Heart left ventricle (tissue), 16 donors: ENCODE data around the gene NCLN. TPM values are rescaled to one million over a fixed set of nuclear protein-coding genes. Genes with fewer than 3 reads are reported as not detected.

Experiments
- ATAC-seq, 4 donors: fragments of 200-7000 bp; cut with Tn5 transposase; one replicate each; pipeline ENCODE4 v1.9.1; 2020 to 2022; ENCODE audit warnings: moderate library complexity in 4 of 4, mild to moderate bottlenecking in 3 of 4, moderate number of reproducible peaks in 1 of 4
- DNase-seq, 5 donors: peaks; one replicate each; pipeline ENCODE4 v3.0.0-alpha.2; 2020
- H3K27ac ChIP-seq, 12 donors: fragments of 200-600 bp; sonication (generic) in 4 of 12; one replicate each; pipeline versions ENCODE4 v1.5.0 to v1.8.0; 2016 to 2022; ENCODE audit warnings: mild to moderate bottlenecking in 2 of 12
- H3K27me3 ChIP-seq, 9 donors: fragments of 200-600 bp; sonication (generic) in 2 of 9; one replicate each; pipeline versions ENCODE4 v1.5.1 to v1.8.0; 2016 to 2022; ENCODE audit warnings: mild to moderate bottlenecking in 3 of 9
- H3K36me3 ChIP-seq, 9 donors: fragments of 200-600 bp; sonication (generic) in 2 of 9; one replicate each; pipeline versions ENCODE4 v1.5.0 to v1.8.0; 2018 to 2022; ENCODE audit warnings: mild to moderate bottlenecking in 2 of 9
- H3K4me1 ChIP-seq, 12 donors: fragments of 200-600 bp; sonication (generic) in 4 of 12; one replicate each; pipeline versions ENCODE4 v1.5.0 to v1.8.0; 2016 to 2022; ENCODE audit warnings: mild to moderate bottlenecking in 3 of 12
- H3K4me3 ChIP-seq, 12 donors: fragments of 200-600 bp; sonication (generic) in 4 of 12; one replicate each; pipeline versions ENCODE4 v1.5.0 to v1.8.0; 2017 to 2022; ENCODE audit warnings: mild to moderate bottlenecking in 9 of 12, moderate library complexity in 4 of 12
- H3K9me3 ChIP-seq, 12 donors: fragments of 200-600 bp; sonication (generic) in 4 of 12; one replicate each; pipeline versions ENCODE4 v1.5.0 to v1.8.0; 2016 to 2022; ENCODE audit warnings: mild to moderate bottlenecking in 1 of 12
- CTCF ChIP-seq, 12 donors: fragments of 200-600 bp; sonication (generic) in 4 of 12; IDR thresholded peaks; one replicate each; pipeline versions ENCODE4 v1.5.0 to v1.8.0; 2018 to 2022; ENCODE audit warnings: antibody characterized with exemption in 12 of 12, mild to moderate bottlenecking in 5 of 12
- POLR2A ChIP-seq, 2 donors: fragments of 450-650 bp; IDR thresholded peaks; one replicate each; pipeline ENCODE4 v1.6.1; 2017; ENCODE audit warnings: antibody characterized with exemption in 2 of 2, mild to moderate bottlenecking in 2 of 2, moderate library complexity in 2 of 2
- WGBS, 4 donors: extraction: QIAGEN DNeasy Blood & Tissue Kit in 2 of 4; methylation state at CpG; one replicate each; pipeline versions ENCODE4 v1.1.5 to v1.1.7; 2013 to 2018; 5-methylcytosine and 5-hydroxymethylcytosine counted together
- intact Hi-C, 10 donors: fragments of 100-400 bp; cut with DNase I; formaldehyde crosslinking; loops; one replicate each; pipeline versions ENCODE4 v1.11.1 to v1.14.2; 2022
- polyA plus RNA-seq, 2 donors: library from polyadenylated mRNA; stranded (reverse); fragments of 200-250 nt; gene quantifications; one replicate each; pipeline ENCODE4 v1.2.3, GENCODE V29; 2013
- total RNA-seq, 9 donors: library from RNA; depleted of rRNA in 2 of 9; stranded (reverse); fragments of >200 nt in 2 of 9; fragmentation: NEBNext Ultra II Directional in 3 of 9; extraction: Animal tissue kit (Norgen Biotek cat#: 25700) in 3 of 9; gene quantifications; one replicate each; pipeline versions ENCODE4 v1.1.0 to v1.2.4, GENCODE V29; 2016 to 2023
- donor health status: ischemic (EF 13 %, LVEDD 7.1; RV severe dilation, severe dysfunction).
- donor health status: healthy with polysubstance abuse.
- donor health status: DM: no; HTN: yes; CAD: no.
- donor health status: DM: no; HTN: no; CAD: no.
- donor health status: ischemic (EF 25% LVEDD 6.9; RV normal size, moderate dysfunction).
- donor health status: ischemic (EF 25% LVEDD 5.7; RV mildly dilated, moderate dysfunction).
- donor health status: healthy.
- donor health status: DM: yes; HTN: yes; CAD: no.
- donor health status: ischemic (EF 35%, LVEDD 5.7; RV mildly dilated, moderate dysfunction).
- donor health status: nonischemic (EF 11% LVEDD 7.7; RV severe dilation, severe dysfunction).
- donor health status: DM: yes; HTN: yes; CAD: no.
- donor health status: PGD.
- donor health status: ischemic (EF 29% LVEDD 5.4; RV normal size, mild dysfunction).
- donor health status: nonischemic (EF 23%, LVEDD 6.1; RV moderate dilation, normal function).

The NCLN gene
- total and polyA plus RNA-seq, 11 donors = 16.7 to 67.5 (median 26.4) TPM

GRCh38 chr19:3192684-3193083 is 7.0 kb downstream of the NCLN start:
- WGBS, 4 donors = 95 to 100% (median 96%) methylated on average over 2 to 14 of the region's 14 CpGs
- no peak overlapping the region for H3K4me3 ChIP-seq
- H3K27me3 ChIP-seq = no peaks in the 10 kb centered on the region
- H3K9me3 ChIP-seq = no peaks in the 10 kb centered on the region
- no peak for ATAC-seq
- peaks cover 0 to 27% (median 0%) of the 10 kb centered on the region in 9 donors for H3K36me3 ChIP-seq
- H3K27ac ChIP-seq = no peak overlapping the region
- TF ChIP-seq POLR2A (IDR thresholded peaks at IDR 0.05) (no peak), CTCF (IDR thresholded peaks at IDR 0.05) (no peak)
- intact Hi-C loops = no loop called here
- peaks cover 0 to 16% (median under 1%) of the 10 kb centered on the region in 12 donors for H3K4me1 ChIP-seq
- peak in 1 of 5 donors; percentile 19 for DNase-seq

GRCh38 chr19:3193256-3194105 is 7.8 kb downstream of the NCLN start:
- Histone ChIP-seq H3K9me3 (no peaks in the 10 kb centered on the region), H3K4me3 (no peak overlapping the region), H3K27me3 (no peaks in the 10 kb centered on the region), H3K27ac (no peak overlapping the region), H3K4me1 (peaks cover 0 to 8% (median 0%) of the 10 kb centered on the region in 12 donors), H3K36me3 (peaks cover 0 to 27% (median 0%) of the 10 kb centered on the region in 9 donors)
- intact Hi-C loops = no loop called here
- TF ChIP-seq CTCF (IDR thresholded peaks at IDR 0.05) (no peak), POLR2A (IDR thresholded peaks at IDR 0.05) (no peak)
- ATAC-seq = no peak
- DNase-seq = peak in 1 of 5 donors; percentile 23
- 85 to 92% (median 90%) methylated on average over 30 to 40 of the region's 40 CpGs for WGBS, 4 donors

- Histone ChIP-seq H3K27me3 (no peaks in the 10 kb centered on the region), H3K27ac (no peak overlapping the region), H3K36me3 (peaks cover 0 to 27% (median 0%) of the 10 kb centered on the region in 9 donors), H3K4me1 (no peaks in the 10 kb centered on the region), H3K9me3 (no peaks in the 10 kb centered on the region), H3K4me3 (no peak overlapping the region)
- no peak for ATAC-seq
- TF ChIP-seq POLR2A (IDR thresholded peaks at IDR 0.05) (no peak), CTCF (IDR thresholded peaks at IDR 0.05) (no peak)
- DNase-seq = peak in 1 of 5 donors; percentile 12
- intact Hi-C loops = no loop called here
- 87 to 91% (median 89%) methylated on average over 17 of the region's 17 CpGs for WGBS, 4 donors
These were observed 8.7 kb downstream of the NCLN start for GRCh38 chr19:3194106-3195087.
